Smooth muscle cell (in vitro differentiated cells): ENCODE data around the gene PTPRT. TPM values are rescaled to one million over a fixed set of nuclear protein-coding genes. Genes with fewer than 3 reads are reported as not detected.

Experiments
- DNase-seq: peaks from one replicate; lab custom pipeline; 2025; ENCODE audit not compliant: unreplicated experiment; lab: John Stamatoyannopoulos, UW
- H2AFZ ChIP-seq: fragments of 200-600 bp; sonication (generic); 2 replicates; pipeline ENCODE4 v1.6.0; 2016; ENCODE audit warnings: antibody characterized with exemption, low read depth, mild to moderate bottlenecking
- H3F3A ChIP-seq: fragments of 200-600 bp; sonication (generic); 2 replicates; pipeline ENCODE4 v1.6.0; 2017; ENCODE audit warnings: antibody characterized with exemption, low read depth
- H3K27ac ChIP-seq: fragments of 200-600 bp; sonication (generic); 2 replicates; pipeline ENCODE4 v1.5.1; 2016; ENCODE audit warnings: low read depth, mild to moderate bottlenecking
- H3K27me3 ChIP-seq: fragments of 200-600 bp; sonication (generic); 2 replicates; pipeline ENCODE4 v1.6.1; 2016; ENCODE audit warnings: low read depth, mild to moderate bottlenecking
- H3K36me3 ChIP-seq: fragments of 200-600 bp; sonication (generic); 2 replicates; pipeline ENCODE4 v1.5.1; 2016; ENCODE audit warnings: low read depth
- H3K4me1 ChIP-seq: fragments of 200-600 bp; sonication (generic); 2 replicates; pipeline ENCODE4 v1.5.1; 2016; ENCODE audit warnings: low read depth
- H3K4me2 ChIP-seq: fragments of 200-600 bp; sonication (generic); 2 replicates; pipeline ENCODE4 v1.6.0; 2016; ENCODE audit warnings: mild to moderate bottlenecking
- H3K4me3 ChIP-seq: fragments of 200-600 bp; sonication (generic); 2 replicates; pipeline ENCODE4 v1.5.1; 2016; ENCODE audit warnings: mild to moderate bottlenecking
- H3K79me2 ChIP-seq: fragments of 200-600 bp; sonication (generic); 2 replicates; pipeline ENCODE4 v1.6.0; 2016; ENCODE audit warnings: low read depth, mild to moderate bottlenecking
- H3K9ac ChIP-seq: fragments of 200-600 bp; sonication (generic); 2 replicates; pipeline ENCODE4 v1.6.0; 2016; ENCODE audit warnings: low read depth
- H3K9me3 ChIP-seq: fragments of 200-600 bp; sonication (generic); replicated peaks from 2 replicates; pipeline ENCODE4 v1.5.1; 2016; ENCODE audit warnings: low read depth
- H4K20me1 ChIP-seq: fragments of 200-600 bp; sonication (generic); 2 replicates; pipeline ENCODE4 v1.6.0; 2016; ENCODE audit warnings: low read depth
- WGBS: methylation state at CpG from one replicate; pipeline ENCODE4 v1.1.7; 2016; ENCODE audit warnings: low lambda C conversion rate; 5-methylcytosine and 5-hydroxymethylcytosine counted together
- polyA plus RNA-seq: library from polyadenylated mRNA; unstranded; fragments of >200 nt; fragmentation: Nextera tagmentation; extraction: Ambion mirVana; gene quantifications from 2 replicates; pipeline ENCODE4 v1.2.1, GENCODE V29; 2016
- total RNA-seq: library from RNA; depleted of rRNA; stranded (reverse); fragments of >200 nt; gene quantifications from 2 replicates; pipeline ENCODE4 v1.2.3, GENCODE V29; 2014
- TF ChIP-seq, protein P1 (sequence below): fragments of 200-600 bp; sonication (generic); IDR thresholded peaks from 2 replicates; pipeline ENCODE4 v1.5.1; 2017; ENCODE audit warnings: borderline replicate concordance, mild to moderate bottlenecking, antibody characterized with exemption; ENCODE audit not compliant: insufficient read depth, poor library complexity, severe bottlenecking

Gene PTPRT
- total and polyA plus RNA-seq, 2 experiments from 2014 or later, result 0.99 to 2.1 TPM

DNA sequence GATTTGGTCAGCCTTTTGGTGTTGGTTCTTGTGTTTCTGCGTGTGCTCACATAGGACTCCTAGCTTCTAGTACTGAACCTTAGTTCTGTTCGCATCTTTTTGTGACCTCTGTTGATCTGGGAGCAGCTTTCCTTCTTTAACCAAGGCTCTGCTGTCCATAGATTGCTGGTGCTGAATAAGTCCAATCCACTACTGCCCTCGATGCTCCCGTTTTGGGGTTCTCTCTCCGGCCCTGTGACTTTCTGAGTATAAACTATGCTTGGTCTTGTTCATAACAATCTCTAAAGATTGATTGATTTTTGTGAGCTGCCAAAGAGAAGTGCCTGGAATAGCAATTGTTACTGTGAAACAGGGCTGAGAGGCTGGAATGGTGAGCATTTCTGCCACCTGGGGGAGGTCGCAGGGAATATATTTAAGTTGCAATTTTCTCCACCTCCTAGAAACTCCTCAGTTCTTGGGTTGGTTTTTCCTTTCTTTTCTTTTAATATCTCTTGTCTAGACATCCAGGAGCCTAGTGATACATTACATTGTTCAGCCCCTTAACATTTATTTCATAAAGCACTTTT lies 1148.6 kb downstream of the PTPRT start:
- no peak for DNase-seq
- H3F3A ChIP-seq, result no peaks in the 10 kb centered on the region
- no peak overlapping the region for H3K27ac ChIP-seq
- H3K4me3 ChIP-seq, result no peak overlapping the region
- no peaks in the 10 kb centered on the region for H3K4me1 ChIP-seq
- no peak overlapping the region for H3K9ac ChIP-seq
- H3K79me2 ChIP-seq, result no peaks in the 10 kb centered on the region
- H3K4me2 ChIP-seq, result no peak overlapping the region
- TF ChIP-seq, protein P1, sequence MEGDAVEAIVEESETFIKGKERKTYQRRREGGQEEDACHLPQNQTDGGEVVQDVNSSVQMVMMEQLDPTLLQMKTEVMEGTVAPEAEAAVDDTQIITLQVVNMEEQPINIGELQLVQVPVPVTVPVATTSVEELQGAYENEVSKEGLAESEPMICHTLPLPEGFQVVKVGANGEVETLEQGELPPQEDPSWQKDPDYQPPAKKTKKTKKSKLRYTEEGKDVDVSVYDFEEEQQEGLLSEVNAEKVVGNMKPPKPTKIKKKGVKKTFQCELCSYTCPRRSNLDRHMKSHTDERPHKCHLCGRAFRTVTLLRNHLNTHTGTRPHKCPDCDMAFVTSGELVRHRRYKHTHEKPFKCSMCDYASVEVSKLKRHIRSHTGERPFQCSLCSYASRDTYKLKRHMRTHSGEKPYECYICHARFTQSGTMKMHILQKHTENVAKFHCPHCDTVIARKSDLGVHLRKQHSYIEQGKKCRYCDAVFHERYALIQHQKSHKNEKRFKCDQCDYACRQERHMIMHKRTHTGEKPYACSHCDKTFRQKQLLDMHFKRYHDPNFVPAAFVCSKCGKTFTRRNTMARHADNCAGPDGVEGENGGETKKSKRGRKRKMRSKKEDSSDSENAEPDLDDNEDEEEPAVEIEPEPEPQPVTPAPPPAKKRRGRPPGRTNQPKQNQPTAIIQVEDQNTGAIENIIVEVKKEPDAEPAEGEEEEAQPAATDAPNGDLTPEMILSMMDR, result peak; percentile 46
- H4K20me1 ChIP-seq, result no peaks in the 10 kb centered on the region
- no peaks in the 10 kb centered on the region for H3K9me3 ChIP-seq
- H3K27me3 ChIP-seq, result peaks cover 19% of the 10 kb centered on the region
- no peak overlapping the region for H2AFZ ChIP-seq
- WGBS, result 45% methylated on average over 6 of the region's 6 CpGs
- no peaks in the 10 kb centered on the region for H3K36me3 ChIP-seq

GRCh38 chr20:42027746-42028268 lies 1161.9 kb downstream of the PTPRT start:
- Histone ChIP-seq H3K9ac (no peak overlapping the region), H3K9me3 (no peaks in the 10 kb centered on the region), H3F3A (no peaks in the 10 kb centered on the region), H3K4me3 (no peak overlapping the region), H3K79me2 (no peaks in the 10 kb centered on the region), H2AFZ (no peak overlapping the region), H3K27me3 (peaks cover 10% of the 10 kb centered on the region), H3K4me2 (no peak overlapping the region), H3K36me3 (no peaks in the 10 kb centered on the region), H4K20me1 (no peaks in the 10 kb centered on the region), H3K27ac (no peak overlapping the region), H3K4me1 (no peaks in the 10 kb centered on the region)
- WGBS, result 63% methylated on average over 1 of the region's 1 CpG
- no peak for DNase-seq
- TF ChIP-seq, protein P1, result no peak

GRCh38 chr20:42026599-42026998 lies 1163.1 kb downstream of the PTPRT start:
- no peak overlapping the region for H3K9ac ChIP-seq
- no peaks in the 10 kb centered on the region for H3F3A ChIP-seq
- TF ChIP-seq, protein P1, result no peak
- peaks cover 10% of the 10 kb centered on the region for H3K27me3 ChIP-seq
- H3K4me1 ChIP-seq, result no peaks in the 10 kb centered on the region
- no peak overlapping the region for H3K27ac ChIP-seq
- DNase-seq, result no peak
- no peaks in the 10 kb centered on the region for H3K79me2 ChIP-seq
- WGBS, result 91% methylated on average over 4 of the region's 4 CpGs
- no peaks in the 10 kb centered on the region for H4K20me1 ChIP-seq
- no peaks in the 10 kb centered on the region for H3K36me3 ChIP-seq
- H3K4me2 ChIP-seq, result no peak overlapping the region
- H2AFZ ChIP-seq, result no peak overlapping the region
- H3K9me3 ChIP-seq, result no peaks in the 10 kb centered on the region
- H3K4me3 ChIP-seq, result no peak overlapping the region

DNA sequence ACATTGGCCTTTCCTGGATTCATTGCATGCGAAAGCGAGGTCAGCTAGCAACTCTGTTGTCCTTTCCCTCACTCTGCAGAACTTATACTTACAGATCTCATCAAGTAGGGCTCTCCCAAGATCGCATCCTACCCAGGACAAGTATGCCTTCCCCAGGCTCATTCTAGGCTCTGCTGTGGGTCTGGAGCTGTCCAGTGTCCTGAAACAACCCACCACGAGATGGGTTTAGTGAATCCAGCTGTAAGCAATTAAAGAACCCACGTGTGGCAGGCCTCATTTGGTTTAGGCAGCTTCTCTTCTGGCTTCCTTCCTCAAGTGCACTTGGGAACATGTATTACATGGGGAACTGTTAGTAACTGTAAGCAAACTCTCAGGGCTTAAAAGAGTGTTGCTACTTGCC lies 1165.1 kb downstream of the PTPRT start:
- Histone ChIP-seq H3K27ac (no peak overlapping the region), H4K20me1 (no peaks in the 10 kb centered on the region), H3K27me3 (peaks cover 10% of the 10 kb centered on the region), H2AFZ (no peak overlapping the region), H3K4me2 (no peak overlapping the region), H3K4me1 (no peaks in the 10 kb centered on the region), H3K36me3 (no peaks in the 10 kb centered on the region), H3K9me3 (no peaks in the 10 kb centered on the region), H3F3A (no peaks in the 10 kb centered on the region), H3K79me2 (no peaks in the 10 kb centered on the region), H3K4me3 (no peak overlapping the region), H3K9ac (no peak overlapping the region)
- TF ChIP-seq, protein P1, result no peak
- no peak for DNase-seq
- WGBS, result 41% methylated on average over 5 of the region's 5 CpGs
